WI38 (cell line): ENCODE measurements around the gene MCTP2.

Experiments used
- H3K4me3 ChIP-seq: 2 replicates; pipeline ENCODE4 v1.5.1; 2011; ENCODE audit warnings: low read depth, mild to moderate bottlenecking, control low read depth, low read length
- TF ChIP-seq, protein P1 (sequence below): IDR thresholded peaks from 2 replicates; pipeline ENCODE4 v1.5.1; 2012; ENCODE audit warnings: low read depth, mild to moderate bottlenecking, control low read depth, low read length

Gene MCTP2

GRCh38 chr15:94229591-94230369 lies 1.6 kb upstream of the MCTP2 start:
- TF ChIP-seq, protein P1, sequence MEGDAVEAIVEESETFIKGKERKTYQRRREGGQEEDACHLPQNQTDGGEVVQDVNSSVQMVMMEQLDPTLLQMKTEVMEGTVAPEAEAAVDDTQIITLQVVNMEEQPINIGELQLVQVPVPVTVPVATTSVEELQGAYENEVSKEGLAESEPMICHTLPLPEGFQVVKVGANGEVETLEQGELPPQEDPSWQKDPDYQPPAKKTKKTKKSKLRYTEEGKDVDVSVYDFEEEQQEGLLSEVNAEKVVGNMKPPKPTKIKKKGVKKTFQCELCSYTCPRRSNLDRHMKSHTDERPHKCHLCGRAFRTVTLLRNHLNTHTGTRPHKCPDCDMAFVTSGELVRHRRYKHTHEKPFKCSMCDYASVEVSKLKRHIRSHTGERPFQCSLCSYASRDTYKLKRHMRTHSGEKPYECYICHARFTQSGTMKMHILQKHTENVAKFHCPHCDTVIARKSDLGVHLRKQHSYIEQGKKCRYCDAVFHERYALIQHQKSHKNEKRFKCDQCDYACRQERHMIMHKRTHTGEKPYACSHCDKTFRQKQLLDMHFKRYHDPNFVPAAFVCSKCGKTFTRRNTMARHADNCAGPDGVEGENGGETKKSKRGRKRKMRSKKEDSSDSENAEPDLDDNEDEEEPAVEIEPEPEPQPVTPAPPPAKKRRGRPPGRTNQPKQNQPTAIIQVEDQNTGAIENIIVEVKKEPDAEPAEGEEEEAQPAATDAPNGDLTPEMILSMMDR = no peak
- no peak overlapping the region for H3K4me3 ChIP-seq

GRCh38 chr15:94230431-94230882 lies 904 bp upstream of the MCTP2 start:
- TF ChIP-seq, protein P1 = no peak
- peak overlapping the region; percentile 70 for H3K4me3 ChIP-seq

GRCh38 chr15:94231723-94232468 lies 535 bp downstream of the MCTP2 start:
- TF ChIP-seq, protein P1 = no peak
- peak overlapping the region; percentile 70 for H3K4me3 ChIP-seq

- TF ChIP-seq, protein P1 = no peak
- H3K4me3 ChIP-seq = peak overlapping the region; percentile 70
These were observed 2.1 kb downstream of the MCTP2 start for GRCh38 chr15:94233441-94233840.

- peak overlapping the region; percentile 43 for H3K4me3 ChIP-seq
- TF ChIP-seq, protein P1 = no peak
These were observed 2.9 kb downstream of the MCTP2 start for GRCh38 chr15:94234300-94234699.

DNA sequence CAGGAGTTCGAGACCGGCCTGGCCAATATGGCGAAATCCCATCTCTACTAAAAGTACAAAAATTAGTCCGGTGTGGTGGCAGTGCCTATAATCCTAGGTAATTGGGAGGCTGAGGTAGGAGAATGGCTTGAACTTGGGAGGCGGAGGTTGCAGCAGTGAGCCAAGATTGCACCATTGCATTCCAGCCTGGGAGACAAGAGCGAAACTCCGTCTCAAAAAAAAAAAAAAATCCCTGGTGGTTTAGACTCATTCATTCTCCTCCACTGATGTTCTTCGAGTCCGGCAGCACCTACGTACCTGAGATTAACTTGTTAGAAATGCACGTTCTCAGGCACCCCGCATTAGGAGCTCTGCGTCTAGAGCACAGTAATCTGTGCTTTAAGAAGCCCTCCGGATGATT lies 3.7 kb downstream of the MCTP2 start:
- TF ChIP-seq, protein P1 = no peak
- H3K4me3 ChIP-seq = no peak overlapping the region

DNA sequence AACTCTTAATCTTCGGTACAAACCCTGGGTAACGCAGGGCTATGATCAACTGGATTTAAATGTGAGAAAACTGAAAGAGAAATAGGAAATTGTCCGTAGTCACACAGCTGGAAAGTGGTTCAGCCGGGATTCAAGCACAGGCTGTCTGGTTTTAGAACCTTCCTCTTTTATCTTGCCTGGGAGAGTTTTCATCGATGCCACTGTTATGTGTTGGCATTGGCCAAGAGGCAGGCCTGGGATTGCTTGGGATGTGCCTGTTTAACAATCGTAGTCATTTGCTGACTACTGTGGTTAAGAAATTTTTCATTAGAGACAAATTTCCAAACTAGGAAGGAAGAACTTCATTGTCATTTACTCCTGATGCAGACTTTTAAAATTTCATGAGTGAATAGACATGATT lies 4.3 kb downstream of the MCTP2 start:
- no peak overlapping the region for H3K4me3 ChIP-seq
- TF ChIP-seq, protein P1 = no peak
